Spleen (tissue), 7 donors: ENCODE data around the gene INSYN1.

ENCODE experiments used
- CTCF ChIP-seq, 11 experiments: fragments of 200-600 bp in 7 of 11; fragments of 450-650 bp in 4 of 11; sonication (generic) in 4 of 11; IDR thresholded peaks in 8 of 11; conservative IDR thresholded peaks in 3 of 11; 1 replicate in 7 of 11; 2 replicates in 4 of 11; pipeline versions ENCODE4 v1.4.0 to v1.8.0; 2016 to 2021; ENCODE audit warnings: antibody characterized with exemption in 11 of 11, inconsistent platforms in 4 of 11, mild to moderate bottlenecking in 1 of 11
- POLR2A ChIP-seq, 3 donors: fragments of 450-650 bp; IDR thresholded peaks; one replicate each; pipeline ENCODE4 v1.5.1; 2017; ENCODE audit warnings: antibody characterized with exemption in 3 of 3, mild to moderate bottlenecking in 1 of 3
- POLR2AphosphoS5 ChIP-seq, 3 donors: sonication (generic); formaldehyde crosslinking; IDR thresholded peaks; one replicate each; pipeline ENCODE4 v1.5.1; 2017; ENCODE audit warnings: antibody characterized with exemption in 3 of 3
- donor health status: DM: no; HTN: no; CAD: no; lungs with moderate emphysema.
- donor health status: DM: no; HTN: no; CAD: no.
- donor health status: DM: no; HTN: no; CAD: no.

DNA sequence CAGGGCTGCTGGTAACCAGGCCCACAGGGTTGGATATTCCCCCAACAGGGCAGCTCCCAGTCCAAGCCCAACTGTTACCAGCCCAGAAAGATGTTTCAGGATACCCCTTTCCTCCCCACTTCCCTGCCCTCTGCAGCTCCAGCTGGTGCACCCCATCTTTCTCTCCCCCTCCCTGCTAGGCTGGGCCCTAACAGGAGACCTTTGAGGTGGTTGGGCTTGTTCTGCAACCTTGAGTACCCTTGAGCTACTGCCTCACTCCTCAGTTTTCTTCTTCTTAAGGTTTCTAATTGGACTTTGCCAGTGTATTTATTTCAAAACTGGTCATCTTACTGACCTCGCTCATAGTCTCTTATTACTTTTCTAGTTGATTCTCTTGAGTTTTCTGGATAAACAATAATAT, 16.9 kb upstream of the INSYN1 start:
- no peak for TF ChIP-seq CTCF (IDR thresholded peaks at IDR 0.05 in 8 of 11, conservative IDR thresholded peaks at IDR 0.05 in 3 of 11)
- TF ChIP-seq POLR2AphosphoS5 (IDR thresholded peaks at IDR 0.05): no peak
- no peak for TF ChIP-seq POLR2A (IDR thresholded peaks at IDR 0.05)
